Measurements from ENCODE around the gene MCHR1.

DNA sequence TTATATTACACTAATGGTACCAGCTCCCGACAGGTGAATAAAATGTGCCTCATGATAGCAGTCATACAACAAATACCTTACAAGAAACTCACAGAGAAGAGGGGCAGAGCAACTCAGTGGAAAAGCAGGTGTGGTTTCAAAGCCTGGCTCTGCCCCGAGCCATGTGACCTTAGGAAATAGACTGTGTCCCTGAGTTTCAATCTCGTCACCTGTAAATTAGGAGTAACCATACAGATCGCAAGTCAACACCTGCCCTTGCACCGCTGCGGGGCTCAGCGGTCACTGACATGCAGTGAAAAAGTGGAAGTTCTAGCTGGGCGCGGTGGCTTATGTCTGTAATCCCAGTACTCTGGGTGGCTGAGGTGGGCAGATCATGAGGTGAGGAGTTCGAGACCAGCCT is 30.9 kb upstream of the MCHR1 start:
- no peak for TF ChIP-seq CTCF (IDR thresholded peaks at IDR 0.05)
- TF ChIP-seq EP300 (IDR thresholded peaks at IDR 0.05), result no peak
- no peak for TF ChIP-seq POLR2A (IDR thresholded peaks at IDR 0.05)
- TF ChIP-seq POLR2AphosphoS5 (IDR thresholded peaks at IDR 0.05), result no peak
